ENCODE measurements around the gene LRPAP1.
"Not testable (repeated sequence)": the region's sequence is repeated elsewhere in the genome, so short reads cannot be mapped to it uniquely, and the experiment has no call there.

Gene LRPAP1

DNA sequence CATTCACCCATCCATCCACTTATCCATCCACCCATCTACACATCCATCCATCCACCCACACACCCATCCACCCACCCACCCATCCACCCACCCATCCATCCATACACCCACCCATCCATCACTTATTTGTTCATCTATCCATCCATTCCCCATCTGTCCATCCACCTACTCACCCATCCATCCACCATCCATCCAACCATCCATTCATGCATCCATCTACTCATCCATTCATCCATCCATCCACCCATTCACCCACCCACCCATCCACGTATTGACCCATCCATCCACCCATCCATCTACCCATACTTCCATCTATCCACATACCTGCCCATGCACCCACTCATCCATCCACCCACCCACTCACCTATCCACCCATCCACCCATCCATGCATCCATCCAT lies 28.2 kb upstream of the LRPAP1 start:
- H3K9me3 ChIP-seq (ENCODE audit: control insufficient read depth, insufficient read depth, low read length); H3K27me3 ChIP-seq (ENCODE audit: control insufficient read depth, insufficient read depth, low read length); H3K36me3 ChIP-seq (ENCODE audit: control insufficient read depth, insufficient read depth, low read length); H3K4me1 ChIP-seq (ENCODE audit: control insufficient read depth, insufficient read depth, low read length); H3K4me3 ChIP-seq (ENCODE audit: low read length); DNase-seq (ENCODE audit: low read depth, low spot score); H3K27ac ChIP-seq (ENCODE audit: low read length): not testable (repeated sequence)
- WGBS (ENCODE audit: insufficient coverage, insufficient read length): no CpG with 5 or more reads among the region's 1 CpG

- H3K27ac ChIP-seq (ENCODE audit: low read length); H3K27me3 ChIP-seq (ENCODE audit: control insufficient read depth, insufficient read depth, low read length); H3K4me1 ChIP-seq (ENCODE audit: control insufficient read depth, insufficient read depth, low read length); DNase-seq (ENCODE audit: low read depth, low spot score); H3K36me3 ChIP-seq (ENCODE audit: control insufficient read depth, insufficient read depth, low read length); H3K9me3 ChIP-seq (ENCODE audit: control insufficient read depth, insufficient read depth, low read length); H3K4me3 ChIP-seq (ENCODE audit: low read length): not testable (repeated sequence)
- WGBS (ENCODE audit: insufficient coverage, insufficient read length): no CpG with 5 or more reads among the region's 13 CpGs
These were observed 27.4 kb upstream of the LRPAP1 start for GRCh38 chr4:3559381-3560290.

- not testable (repeated sequence) for H3K4me1 ChIP-seq (ENCODE audit: control insufficient read depth, insufficient read depth, low read length); DNase-seq (ENCODE audit: low read depth, low spot score); H3K27me3 ChIP-seq (ENCODE audit: control insufficient read depth, insufficient read depth, low read length); H3K27ac ChIP-seq (ENCODE audit: low read length); H3K4me3 ChIP-seq (ENCODE audit: low read length); H3K9me3 ChIP-seq (ENCODE audit: control insufficient read depth, insufficient read depth, low read length); H3K36me3 ChIP-seq (ENCODE audit: control insufficient read depth, insufficient read depth, low read length)
- no CpG with 5 or more reads among the region's 7 CpGs for WGBS (ENCODE audit: insufficient coverage, insufficient read length)
These were observed 26.3 kb upstream of the LRPAP1 start for GRCh38 chr4:3558514-3558836.

DNA sequence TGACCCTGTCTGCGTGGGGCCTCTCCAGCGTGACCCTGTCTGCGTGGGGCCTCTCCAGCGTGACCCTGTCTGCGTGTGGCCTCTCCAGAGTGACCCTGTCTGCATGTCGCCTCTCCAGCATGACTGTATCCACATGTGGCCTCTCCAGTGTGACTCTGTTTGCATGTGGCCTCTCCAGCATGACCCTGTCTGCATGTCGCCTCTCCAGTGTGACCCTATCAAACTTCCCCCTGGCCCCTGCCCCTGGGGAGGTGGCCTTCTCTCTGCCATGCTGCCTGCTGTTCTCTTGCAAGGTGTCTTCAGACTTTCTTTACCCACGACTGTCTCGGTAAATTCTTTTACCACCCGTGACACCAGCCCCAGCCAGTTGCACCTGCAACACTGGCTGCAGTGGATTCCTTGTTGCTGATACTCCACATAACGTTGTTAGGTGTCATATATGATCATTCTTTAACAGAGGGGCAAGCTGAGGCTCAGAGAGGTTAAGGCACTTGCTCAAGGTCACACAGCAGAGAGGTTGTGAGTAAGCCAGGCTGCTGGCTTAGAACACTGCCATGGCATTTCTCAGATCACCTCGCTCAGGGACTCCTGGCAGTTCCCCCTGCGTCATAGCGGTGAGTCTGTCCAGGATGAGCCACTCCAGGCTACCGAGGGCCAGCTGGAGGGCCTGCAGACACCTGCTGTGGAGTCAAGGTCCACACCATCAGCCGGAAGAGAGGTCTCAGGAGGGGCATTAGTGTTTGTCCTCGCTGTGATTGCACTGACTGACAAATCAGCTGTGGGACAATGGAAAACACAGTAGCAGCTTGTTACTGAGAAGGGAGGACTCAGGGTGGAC lies 25.7 kb upstream of the LRPAP1 start:
- not testable (repeated sequence) for H3K36me3 ChIP-seq (ENCODE audit: control insufficient read depth, insufficient read depth, low read length); H3K4me1 ChIP-seq (ENCODE audit: control insufficient read depth, insufficient read depth, low read length); H3K9me3 ChIP-seq (ENCODE audit: control insufficient read depth, insufficient read depth, low read length); DNase-seq (ENCODE audit: low read depth, low spot score); H3K4me3 ChIP-seq (ENCODE audit: low read length); H3K27ac ChIP-seq (ENCODE audit: low read length); H3K27me3 ChIP-seq (ENCODE audit: control insufficient read depth, insufficient read depth, low read length)
- no CpG with 5 or more reads among the region's 17 CpGs for WGBS (ENCODE audit: insufficient coverage, insufficient read length)

DNA sequence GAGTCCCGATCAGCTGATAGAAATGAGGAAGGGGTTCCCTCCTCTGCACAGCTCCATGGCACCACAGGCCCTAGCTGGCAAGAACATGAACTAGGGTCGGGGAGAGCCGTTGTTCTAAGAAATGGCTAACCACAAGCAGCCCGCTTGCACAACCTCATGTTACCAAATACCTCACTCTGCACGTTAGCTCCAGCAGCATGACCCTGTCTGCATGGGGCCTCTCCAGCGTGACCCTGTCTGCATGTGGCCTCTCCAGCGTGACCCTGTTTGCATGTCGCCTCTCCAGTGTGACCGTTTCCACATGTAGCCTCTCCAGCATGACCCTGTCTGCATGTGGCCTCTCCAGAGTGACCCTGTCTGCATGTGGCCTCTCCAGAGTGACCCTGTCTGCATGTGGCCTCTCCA lies 24.9 kb upstream of the LRPAP1 start:
- not testable (repeated sequence) for H3K9me3 ChIP-seq (ENCODE audit: control insufficient read depth, insufficient read depth, low read length); H3K4me1 ChIP-seq (ENCODE audit: control insufficient read depth, insufficient read depth, low read length); DNase-seq (ENCODE audit: low read depth, low spot score); H3K27ac ChIP-seq (ENCODE audit: low read length); H3K4me3 ChIP-seq (ENCODE audit: low read length); H3K27me3 ChIP-seq (ENCODE audit: control insufficient read depth, insufficient read depth, low read length); H3K36me3 ChIP-seq (ENCODE audit: control insufficient read depth, insufficient read depth, low read length)
- WGBS (ENCODE audit: insufficient coverage, insufficient read length): no CpG with 5 or more reads among the region's 9 CpGs

- not testable (repeated sequence) for H3K27ac ChIP-seq (ENCODE audit: low read length); H3K9me3 ChIP-seq (ENCODE audit: control insufficient read depth, insufficient read depth, low read length); H3K36me3 ChIP-seq (ENCODE audit: control insufficient read depth, insufficient read depth, low read length); H3K4me1 ChIP-seq (ENCODE audit: control insufficient read depth, insufficient read depth, low read length); H3K4me3 ChIP-seq (ENCODE audit: low read length); H3K27me3 ChIP-seq (ENCODE audit: control insufficient read depth, insufficient read depth, low read length); DNase-seq (ENCODE audit: low read depth, low spot score)
- no CpG with 5 or more reads among the region's 17 CpGs for WGBS (ENCODE audit: insufficient coverage, insufficient read length)
These were observed 24.1 kb upstream of the LRPAP1 start for GRCh38 chr4:3556244-3556867.

- H3K27me3 ChIP-seq (ENCODE audit: control insufficient read depth, insufficient read depth, low read length); H3K9me3 ChIP-seq (ENCODE audit: control insufficient read depth, insufficient read depth, low read length); DNase-seq (ENCODE audit: low read depth, low spot score); H3K4me3 ChIP-seq (ENCODE audit: low read length); H3K4me1 ChIP-seq (ENCODE audit: control insufficient read depth, insufficient read depth, low read length); H3K36me3 ChIP-seq (ENCODE audit: control insufficient read depth, insufficient read depth, low read length); H3K27ac ChIP-seq (ENCODE audit: low read length): not testable (repeated sequence)
- no CpG with 5 or more reads among the region's 18 CpGs for WGBS (ENCODE audit: insufficient coverage, insufficient read length)
These were observed 23.3 kb upstream of the LRPAP1 start for GRCh38 chr4:3555459-3556070.

DNA sequence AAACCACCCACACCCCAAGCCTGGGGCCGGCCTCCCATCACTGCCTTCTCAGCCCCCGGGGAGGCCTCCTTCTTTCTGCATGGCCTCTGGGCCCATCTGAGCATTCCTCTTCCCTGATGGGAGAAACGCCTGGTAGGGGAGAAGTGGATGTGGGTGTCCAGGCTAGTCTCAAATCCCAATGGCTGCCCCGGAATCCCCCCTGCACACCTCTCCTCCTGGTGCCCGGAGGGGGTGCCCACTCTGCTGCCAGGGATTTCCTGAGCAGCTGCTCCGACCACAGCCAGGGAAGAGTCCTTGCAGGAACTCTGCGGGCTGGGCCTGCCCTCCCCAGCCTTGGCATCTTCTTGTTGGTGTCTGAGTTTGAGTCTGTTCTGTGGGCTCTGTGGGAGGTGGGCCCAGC lies 19.1 kb upstream of the LRPAP1 start:
- H3K27me3 ChIP-seq (ENCODE audit: control insufficient read depth, insufficient read depth, low read length): not testable (repeated sequence)

GRCh38 chr4:3550792-3551325 lies 18.6 kb upstream of the LRPAP1 start:
- not testable (repeated sequence) for H3K9me3 ChIP-seq (ENCODE audit: control insufficient read depth, insufficient read depth, low read length); H3K36me3 ChIP-seq (ENCODE audit: control insufficient read depth, insufficient read depth, low read length); DNase-seq (ENCODE audit: low read depth, low spot score); H3K27ac ChIP-seq (ENCODE audit: low read length); H3K4me3 ChIP-seq (ENCODE audit: low read length); H3K27me3 ChIP-seq (ENCODE audit: control insufficient read depth, insufficient read depth, low read length); H3K4me1 ChIP-seq (ENCODE audit: control insufficient read depth, insufficient read depth, low read length)
- WGBS (ENCODE audit: insufficient coverage, insufficient read length): no CpG with 5 or more reads among the region's 12 CpGs

More for the DNA sequence above, 19.1 kb upstream of the LRPAP1 start:
- not testable (repeated sequence) for H3K9me3 ChIP-seq (ENCODE audit: control insufficient read depth, insufficient read depth, low read length); H3K4me3 ChIP-seq (ENCODE audit: low read length); H3K27ac ChIP-seq (ENCODE audit: low read length); H3K4me1 ChIP-seq (ENCODE audit: control insufficient read depth, insufficient read depth, low read length); H3K36me3 ChIP-seq (ENCODE audit: control insufficient read depth, insufficient read depth, low read length); DNase-seq (ENCODE audit: low read depth, low spot score)
- no CpG with 5 or more reads among the region's 7 CpGs for WGBS (ENCODE audit: insufficient coverage, insufficient read length)

DNA sequence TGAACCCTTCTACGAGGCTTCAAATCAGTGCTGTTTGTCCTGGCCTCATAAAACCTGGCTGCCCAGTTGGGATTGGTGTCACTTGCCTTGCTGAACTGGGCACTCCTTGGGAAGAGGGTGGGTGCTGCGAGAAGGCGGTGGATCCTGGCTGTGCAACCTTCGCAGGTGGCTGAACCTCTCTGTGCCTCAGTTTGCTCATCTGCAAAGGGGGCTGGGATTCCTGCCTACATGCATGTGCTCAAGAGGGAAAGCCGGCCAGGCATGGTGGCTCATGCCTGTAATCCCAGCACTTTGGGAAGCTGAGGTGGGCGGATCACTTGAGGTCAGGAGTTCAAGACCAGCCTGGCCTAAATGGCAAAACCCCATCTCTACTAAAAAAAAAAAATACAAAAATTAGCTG lies 17.8 kb upstream of the LRPAP1 start:
- not testable (repeated sequence) for H3K4me3 ChIP-seq (ENCODE audit: low read length); H3K27me3 ChIP-seq (ENCODE audit: control insufficient read depth, insufficient read depth, low read length); H3K9me3 ChIP-seq (ENCODE audit: control insufficient read depth, insufficient read depth, low read length); H3K36me3 ChIP-seq (ENCODE audit: control insufficient read depth, insufficient read depth, low read length); H3K27ac ChIP-seq (ENCODE audit: low read length); DNase-seq (ENCODE audit: low read depth, low spot score); H3K4me1 ChIP-seq (ENCODE audit: control insufficient read depth, insufficient read depth, low read length)
- no CpG with 5 or more reads among the region's 6 CpGs for WGBS (ENCODE audit: insufficient coverage, insufficient read length)
